Vagina (tissue), 2 donors: ENCODE results near the gene TRPM2. TPM values are rescaled to one million over a fixed set of nuclear protein-coding genes. Genes with fewer than 3 reads are reported as not detected.

Source experiments
- DNase-seq, 2 donors: peaks; one replicate each; pipeline ENCODE4 v3.0.0-alpha.2; 2017; ENCODE audit errors: extremely low spot score in 2 of 2
- H3K27ac ChIP-seq: fragments of 200-600 bp; sonication (generic); one replicate; pipeline ENCODE4 v1.5.1; 2019
- H3K27me3 ChIP-seq: fragments of 200-600 bp; sonication (generic); one replicate; pipeline ENCODE4 v1.5.1; 2019
- H3K36me3 ChIP-seq, 2 donors: fragments of 200-600 bp; sonication (generic); one replicate each; pipeline ENCODE4 v1.5.1; 2017 to 2019
- H3K4me1 ChIP-seq: fragments of 200-600 bp; sonication (generic); one replicate; pipeline ENCODE4 v1.5.1; 2019
- H3K4me3 ChIP-seq, 2 donors: fragments of 200-600 bp; sonication (generic); 1 replicate in 1 of 2; 2 replicates in 1 of 2; pipeline ENCODE4 v1.5.1; 2016 to 2019
- H3K9me3 ChIP-seq: fragments of 200-600 bp; sonication (generic); one replicate; pipeline ENCODE4 v1.5.1; 2019
- CTCF ChIP-seq, 3 experiments: fragments of 450-650 bp in 2 of 3; fragments of 200-600 bp in 1 of 3; sonication (generic) in 1 of 3; IDR thresholded peaks; one replicate each; pipeline ENCODE4 v1.5.1; 2017 to 2019; ENCODE audit warnings: antibody characterized with exemption in 3 of 3, mild to moderate bottlenecking in 2 of 3, moderate library complexity in 2 of 3
- POLR2A ChIP-seq, 2 donors: fragments of 450-650 bp; IDR thresholded peaks; one replicate each; pipeline ENCODE4 v1.6.1; 2017; ENCODE audit warnings: antibody characterized with exemption in 2 of 2, mild to moderate bottlenecking in 2 of 2, moderate library complexity in 2 of 2
- POLR2AphosphoS5 ChIP-seq, 2 donors: sonication (generic); formaldehyde crosslinking; IDR thresholded peaks; one replicate each; pipeline ENCODE4 v1.9.0; 2017; ENCODE audit warnings: antibody characterized with exemption in 2 of 2, mild to moderate bottlenecking in 2 of 2, low read depth in 1 of 2; ENCODE audit not compliant: insufficient read depth in 1 of 2
- intact Hi-C: fragments of 100-400 bp; cut with DNase I; formaldehyde crosslinking; loops from one replicate; pipeline ENCODE4 v1.15.1; 2023
- total RNA-seq: library from RNA; depleted of rRNA; stranded (reverse); fragments of >200 nt; gene quantifications from one replicate; pipeline ENCODE4 v1.2.3, GENCODE V29; 2016

Gene TRPM2
- total RNA-seq, 1 donor from 2014 or later = 2.2 TPM

DNA sequence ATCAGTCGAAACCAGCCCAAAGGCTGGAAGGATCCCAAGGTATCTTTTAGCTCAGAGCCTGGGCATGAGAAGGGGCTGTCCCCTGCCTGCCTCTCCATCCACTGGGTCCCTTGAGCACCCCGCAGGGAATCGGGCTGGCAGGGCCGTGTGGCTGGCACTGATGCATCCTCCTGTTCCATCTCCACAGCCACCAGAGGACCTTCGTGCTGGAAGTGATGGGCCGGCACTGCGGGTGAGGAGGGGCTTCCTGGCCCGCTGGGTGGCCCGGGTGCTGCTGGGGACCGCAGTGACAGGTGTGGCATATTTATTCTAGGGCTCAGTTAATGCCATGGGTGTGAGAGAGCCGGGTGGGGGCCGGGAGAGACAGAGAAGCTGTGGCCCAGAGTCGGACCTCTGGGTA, 40.0 kb upstream of the TRPM2 start:
- Histone ChIP-seq H3K27ac (no peak overlapping the region), H3K9me3 (no peaks in the 10 kb centered on the region), H3K4me3 (no peak overlapping the region), H3K27me3 (no peaks in the 10 kb centered on the region), H3K36me3 (peaks cover 0 to 59% of the 10 kb centered on the region in 2 donors), H3K4me1 (no peaks in the 10 kb centered on the region)
- TF ChIP-seq POLR2A (IDR thresholded peaks at IDR 0.05) (no peak), CTCF (IDR thresholded peaks at IDR 0.05) (no peak), POLR2AphosphoS5 (IDR thresholded peaks at IDR 0.05; ENCODE audit: insufficient read depth in 1 of 2, low read depth in 1 of 2) (no peak)
- intact Hi-C loops = loop anchor here (10.0 kb wide), 1 partner anchor 509 kb away; no protein-coding TSS in a partner anchor
- no peak for DNase-seq

DNA sequence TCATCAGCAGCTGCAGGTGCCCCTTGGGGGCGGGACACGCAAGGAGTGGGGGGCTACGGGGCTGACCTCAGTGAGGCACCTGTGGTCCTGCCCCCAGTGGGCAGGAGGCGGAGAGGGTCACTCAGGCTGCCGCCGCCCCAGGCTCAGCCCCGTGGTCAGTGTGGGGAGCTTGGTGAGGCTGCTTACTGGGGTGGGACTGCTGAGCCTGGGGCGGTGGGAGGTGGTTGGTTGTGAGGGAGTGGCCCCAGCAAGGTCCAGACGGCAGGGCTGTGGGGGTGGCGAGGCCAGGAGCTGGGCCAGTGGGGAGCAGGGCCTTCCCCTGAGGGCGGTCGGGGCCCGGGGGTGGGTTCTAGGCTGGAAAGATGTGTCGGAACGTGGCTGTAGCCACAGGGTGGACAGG, 39.3 kb upstream of the TRPM2 start:
- peaks cover 0 to 66% of the 10 kb centered on the region in 2 donors for H3K36me3 ChIP-seq
- no peak overlapping the region for H3K4me3 ChIP-seq
- no peak for TF ChIP-seq CTCF (IDR thresholded peaks at IDR 0.05)
- no peak for TF ChIP-seq POLR2AphosphoS5 (IDR thresholded peaks at IDR 0.05; ENCODE audit: insufficient read depth in 1 of 2, low read depth in 1 of 2)
- no peak for TF ChIP-seq POLR2A (IDR thresholded peaks at IDR 0.05)
- no peaks in the 10 kb centered on the region for H3K4me1 ChIP-seq
- intact Hi-C loops = loop anchor here (2.0 to 10.0 kb wide), 2 partner anchors 15 to 509 kb away; no protein-coding TSS in a partner anchor
- H3K9me3 ChIP-seq = no peaks in the 10 kb centered on the region
- H3K27ac ChIP-seq = no peak overlapping the region
- no peaks in the 10 kb centered on the region for H3K27me3 ChIP-seq
- DNase-seq = no peak

DNA sequence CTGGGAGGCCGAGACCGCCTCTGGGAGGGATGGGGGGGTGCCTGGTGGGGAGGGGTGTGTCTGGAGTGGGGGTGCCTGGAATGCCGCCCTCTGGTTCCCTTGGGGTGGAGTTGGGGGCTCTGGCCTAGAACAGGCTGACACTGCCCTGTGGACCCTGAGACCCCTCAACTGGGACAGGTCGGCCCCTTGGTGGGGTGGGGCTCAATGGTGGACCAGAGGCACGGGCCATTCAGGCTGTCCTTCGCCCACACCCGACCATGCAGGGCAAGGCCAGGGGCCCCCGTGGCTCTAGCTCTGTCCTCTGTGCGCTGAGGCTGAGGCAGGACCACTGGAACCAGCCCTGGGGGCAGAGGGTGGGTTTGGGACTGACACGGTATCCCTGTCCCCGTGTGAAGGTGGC, 38.9 kb upstream of the TRPM2 start:
- H3K4me1 ChIP-seq = no peaks in the 10 kb centered on the region
- H3K9me3 ChIP-seq = no peaks in the 10 kb centered on the region
- H3K4me3 ChIP-seq = no peak overlapping the region
- intact Hi-C loops = loop anchor here (2.0 to 10.0 kb wide), 2 partner anchors 14 to 510 kb away; no protein-coding TSS in a partner anchor
- H3K27ac ChIP-seq = no peak overlapping the region
- TF ChIP-seq POLR2A (IDR thresholded peaks at IDR 0.05) (no peak), POLR2AphosphoS5 (IDR thresholded peaks at IDR 0.05; ENCODE audit: insufficient read depth in 1 of 2, low read depth in 1 of 2) (no peak), CTCF (IDR thresholded peaks at IDR 0.05) (no peak)
- DNase-seq = no peak
- peaks cover 0 to 69% of the 10 kb centered on the region in 2 donors for H3K36me3 ChIP-seq
- no peaks in the 10 kb centered on the region for H3K27me3 ChIP-seq

DNA sequence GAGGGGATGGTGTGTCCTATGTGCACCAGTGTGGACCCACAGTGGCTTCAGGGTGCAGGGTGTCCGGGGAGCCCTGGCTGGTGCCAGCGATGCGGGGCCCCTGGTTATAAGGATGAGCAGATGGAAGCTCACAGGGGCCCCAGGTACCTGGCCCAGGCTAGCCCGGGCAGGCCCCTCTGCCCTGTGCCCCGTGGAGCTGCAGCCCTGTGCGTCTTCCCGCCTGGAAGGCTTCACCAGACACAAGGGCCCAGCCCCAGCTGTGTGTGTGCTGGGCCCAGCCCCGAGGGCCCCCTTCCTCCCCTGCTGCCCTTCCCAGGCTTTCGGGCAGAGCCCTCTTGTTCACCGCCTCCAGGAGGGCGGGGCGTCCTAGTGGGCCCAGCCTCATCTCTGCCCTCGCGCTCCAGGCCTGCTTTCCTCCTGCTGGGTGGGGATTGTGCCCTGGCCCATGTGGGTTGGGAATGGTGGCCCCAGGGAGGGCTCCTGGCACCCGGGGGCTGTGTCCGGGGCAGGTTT, 37.7 kb upstream of the TRPM2 start:
- Histone ChIP-seq H3K4me1 (no peaks in the 10 kb centered on the region), H3K27ac (no peak overlapping the region), H3K4me3 (no peak overlapping the region), H3K27me3 (no peaks in the 10 kb centered on the region), H3K9me3 (no peaks in the 10 kb centered on the region), H3K36me3 (peaks cover 0 to 68% of the 10 kb centered on the region in 2 donors)
- intact Hi-C loops = loop anchor here (2.0 to 10.0 kb wide), 2 partner anchors 13 to 511 kb away; no protein-coding TSS in a partner anchor
- TF ChIP-seq CTCF (IDR thresholded peaks at IDR 0.05) (no peak), POLR2A (IDR thresholded peaks at IDR 0.05) (no peak)
- no peak for DNase-seq

DNA sequence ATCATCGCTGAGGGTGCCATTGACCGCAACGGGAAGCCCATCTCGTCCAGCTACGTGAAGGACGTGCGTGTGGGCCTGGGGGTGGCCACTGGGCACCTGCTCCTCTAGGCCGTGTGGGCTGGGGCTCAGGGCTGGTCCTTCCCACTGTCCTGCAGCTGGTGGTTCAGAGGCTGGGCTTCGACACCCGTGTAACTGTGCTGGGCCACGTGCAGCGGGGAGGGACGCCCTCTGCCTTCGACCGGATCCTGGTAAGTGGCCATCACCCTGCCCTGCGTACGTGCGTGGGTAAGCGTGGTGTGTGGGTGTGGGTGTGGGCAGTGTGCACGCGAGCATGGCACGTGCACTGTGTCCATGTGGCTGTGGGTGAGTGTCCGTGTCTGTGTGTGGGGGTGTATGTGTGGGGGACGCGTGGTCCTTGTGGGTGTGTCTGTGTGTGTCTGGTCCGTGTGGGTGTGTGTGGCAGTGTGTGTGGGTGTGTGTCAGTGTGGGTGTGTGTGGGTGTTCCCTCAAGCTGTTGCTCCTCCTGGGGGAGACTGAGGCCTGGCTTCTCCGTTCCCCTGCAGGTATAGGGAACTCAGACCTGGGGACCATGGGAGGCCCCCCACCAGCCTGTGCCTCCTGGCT, 37.0 kb upstream of the TRPM2 start:
- peaks cover 0 to 68% of the 10 kb centered on the region in 2 donors for H3K36me3 ChIP-seq

More for the DNA sequence above, 37.0 kb upstream of the TRPM2 start:
- TF ChIP-seq CTCF (IDR thresholded peaks at IDR 0.05) = no peak
- Histone ChIP-seq H3K27me3 (no peaks in the 10 kb centered on the region), H3K9me3 (no peaks in the 10 kb centered on the region), H3K27ac (no peak overlapping the region), H3K4me3 (no peak overlapping the region), H3K4me1 (no peaks in the 10 kb centered on the region)
- DNase-seq = no peak
- intact Hi-C loops = loop anchor here (10.0 kb wide), 1 partner anchor 512 kb away; no protein-coding TSS in a partner anchor
